ENCODE results near the gene PALMD.
A peak's percentile ranks its signal among the peaks of the same experiment; 100 is the strongest.

DNA sequence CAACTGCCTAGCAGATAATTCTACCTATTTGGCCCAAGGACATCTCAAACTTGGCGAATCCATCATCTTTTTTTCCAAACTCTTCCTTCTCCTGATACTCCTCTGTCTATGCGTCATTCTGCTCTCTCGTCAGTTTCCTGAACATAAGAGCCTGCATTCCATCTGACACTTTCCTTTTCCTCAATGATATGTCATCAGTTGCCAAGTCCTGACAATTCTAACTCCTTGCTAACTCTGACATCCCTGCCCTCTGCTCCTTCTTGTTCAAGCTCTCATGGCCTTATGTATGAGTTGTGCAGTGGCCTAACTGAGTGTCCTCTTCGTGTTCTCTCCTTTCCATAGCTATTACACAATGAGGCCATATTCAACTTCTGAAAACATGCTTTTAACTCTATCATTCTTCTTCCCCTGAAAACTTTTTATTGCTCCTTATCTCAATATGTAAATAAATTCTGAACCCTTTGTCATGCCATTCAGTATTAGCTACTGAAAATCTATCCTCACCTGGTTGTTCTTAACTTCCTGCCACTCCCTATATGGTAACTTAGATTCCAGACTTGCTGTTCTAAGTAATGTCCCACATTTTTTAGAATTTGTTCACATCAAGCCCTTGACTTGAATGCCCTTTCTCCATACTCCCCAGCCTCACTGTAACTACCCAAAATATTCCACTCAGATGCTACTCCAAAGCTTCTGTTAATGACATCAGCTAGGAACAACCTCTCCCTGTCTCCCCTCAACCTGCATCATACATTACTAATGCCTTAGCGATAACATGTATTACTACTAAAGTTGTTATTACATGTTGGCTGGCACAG is 11.5 kb downstream of the PALMD start:
- TF ChIP-seq CTCF (IDR thresholded peaks at IDR 0.05), result no peak
- no peak for TF ChIP-seq POLR2A (IDR thresholded peaks at IDR 0.05)
- TF ChIP-seq POLR2AphosphoS5 (IDR thresholded peaks at IDR 0.05; ENCODE audit: insufficient read depth in 1 of 2, low read depth in 1 of 2), result peak in 1 of 2 donors; percentile 32
